CD14-positive monocyte (primary cell): ENCODE measurements around the gene WDR72. TPM values are rescaled to one million over a fixed set of nuclear protein-coding genes. Genes with fewer than 3 reads are reported as not detected.

Source experiments
- DNase-seq, 3 donors: peaks; one replicate each; pipeline ENCODE4 v3.0.0-alpha.2; 2011 to 2022
- H2AFZ ChIP-seq: 2 replicates; pipeline ENCODE4 v1.6.0; 2012; ENCODE audit warnings: mild to moderate bottlenecking, low read depth, low read length, inconsistent platforms; ENCODE audit not compliant: insufficient read depth, poor library complexity, severe bottlenecking
- H3K27ac ChIP-seq, 2 donors: 1 replicate in 1 of 2; 2 replicates in 1 of 2; pipeline ENCODE4 v1.5.1; 2012 to 2013; ENCODE audit warnings: low read length in 2 of 2, control low read depth in 1 of 2, inconsistent platforms in 1 of 2, low read depth in 1 of 2, mild to moderate bottlenecking in 1 of 2
- H3K27me3 ChIP-seq, 2 donors: one replicate each; pipeline versions ENCODE4 v1.6.0 to v1.6.1; 2011 to 2013; ENCODE audit warnings: low read length in 2 of 2; ENCODE audit not compliant: control insufficient read depth in 2 of 2, insufficient read depth in 2 of 2
- H3K36me3 ChIP-seq, 2 donors: replicated peaks in 1 of 2; 1 replicate in 1 of 2; 2 replicates in 1 of 2; pipeline versions ENCODE4 v1.5.1 to v1.6.1; 2012 to 2013; ENCODE audit warnings: low read length in 2 of 2, control low read depth in 1 of 2, inconsistent platforms in 1 of 2, mild to moderate bottlenecking in 1 of 2; ENCODE audit not compliant: insufficient read depth in 2 of 2, control insufficient read depth in 1 of 2
- H3K4me1 ChIP-seq, 2 donors: 1 replicate in 1 of 2; 2 replicates in 1 of 2; pipeline versions ENCODE4 v1.5.1 to v1.6.1; 2012 to 2013; ENCODE audit warnings: low read length in 2 of 2, control low read depth in 1 of 2, inconsistent platforms in 1 of 2, mild to moderate bottlenecking in 1 of 2, moderate library complexity in 1 of 2; ENCODE audit not compliant: insufficient read depth in 2 of 2, control insufficient read depth in 1 of 2
- H3K4me2 ChIP-seq: replicated peaks from 2 replicates; pipeline ENCODE3; 2012; ENCODE audit warnings: low read length, moderate library complexity, mild to moderate bottlenecking; ENCODE audit not compliant: poor library complexity, severe bottlenecking; ENCODE audit errors: extremely low read depth
- H3K4me3 ChIP-seq, 3 experiments: fragments of 200-600 bp in 1 of 3; sonication (generic) in 1 of 3; replicated peaks in 1 of 3; 1 replicate in 2 of 3; 2 replicates in 1 of 3; pipeline ENCODE4 v1.5.1; 2011 to 2013; ENCODE audit warnings: low read length in 3 of 3, mild to moderate bottlenecking in 3 of 3, control low read depth in 2 of 3, low read depth in 2 of 3, inconsistent platforms in 1 of 3, moderate library complexity in 1 of 3
- H3K79me2 ChIP-seq: 2 replicates; pipeline ENCODE4 v1.6.0; 2012; ENCODE audit warnings: mild to moderate bottlenecking, control low read depth, inconsistent platforms, low read length, moderate library complexity; ENCODE audit not compliant: insufficient read depth
- H3K9ac ChIP-seq: 2 replicates; pipeline ENCODE4 v1.6.0; 2017; ENCODE audit warnings: low read length, mild to moderate bottlenecking; ENCODE audit not compliant: insufficient read depth, poor library complexity, severe bottlenecking
- H3K9me3 ChIP-seq, 2 donors: replicated peaks in 1 of 2; 1 replicate in 1 of 2; 2 replicates in 1 of 2; pipeline versions ENCODE4 v1.5.1 to v1.6.1; 2012 to 2013; ENCODE audit warnings: low read length in 2 of 2, control low read depth in 1 of 2; ENCODE audit not compliant: control insufficient read depth in 1 of 2, insufficient read depth in 1 of 2
- H4K20me1 ChIP-seq: 2 replicates; pipeline ENCODE4 v1.6.0; 2012; ENCODE audit warnings: mild to moderate bottlenecking, low read length, control low read depth, moderate library complexity; ENCODE audit not compliant: insufficient read depth
- H3K27ac Mint-ChIP-seq, 7 donors: one replicate each; pipeline ENCODE4 v1.8.0; 2020; ENCODE audit warnings: mild to moderate bottlenecking in 7 of 7, mixed read lengths in 7 of 7, moderate library complexity in 6 of 7, inconsistent platforms in 2 of 7
- H3K27me3 Mint-ChIP-seq, 3 donors: one replicate each; pipeline ENCODE4 v1.8.0; 2021 to 2022; ENCODE audit warnings: low read depth in 3 of 3, mild to moderate bottlenecking in 3 of 3, mixed read lengths in 3 of 3, moderate library complexity in 3 of 3, inconsistent platforms in 1 of 3
- H3K36me3 Mint-ChIP-seq, 2 donors: one replicate each; pipeline ENCODE4 v1.8.0; 2020; ENCODE audit warnings: mixed read lengths in 2 of 2, inconsistent platforms in 1 of 2, mild to moderate bottlenecking in 1 of 2
- H3K4me1 Mint-ChIP-seq: one replicate; pipeline ENCODE4 v1.8.0; 2020; ENCODE audit warnings: mild to moderate bottlenecking, mixed read lengths
- H3K4me3 Mint-ChIP-seq, 2 donors: one replicate each; pipeline ENCODE4 v1.8.0; 2020; ENCODE audit warnings: mild to moderate bottlenecking in 2 of 2, mixed read lengths in 2 of 2, moderate library complexity in 1 of 2
- H3K9me3 Mint-ChIP-seq, 7 donors: one replicate each; pipeline ENCODE4 v1.8.0; 2020 to 2022; ENCODE audit warnings: mixed read lengths in 7 of 7, mild to moderate bottlenecking in 6 of 7, moderate library complexity in 6 of 7, inconsistent platforms in 2 of 7
- CTCF ChIP-seq: fragments of 200-600 bp; IDR thresholded peaks from one replicate; pipeline ENCODE4 v1.8.0; 2022; ENCODE audit warnings: antibody characterized with exemption, mild to moderate bottlenecking
- WGBS: methylation state at CpG from one replicate; pipeline ENCODE4 v1.1.5; 2013; ENCODE audit warnings: missing lambda C conversion rate; ENCODE audit not compliant: insufficient coverage; 5-methylcytosine and 5-hydroxymethylcytosine counted together
- intact Hi-C, 2 donors: fragments of 100-400 bp; cut with micrococcal nuclease; formaldehyde crosslinking; loops; one replicate each; pipeline versions ENCODE4 v1.15.0 to v1.15.1; 2023
- polyA plus RNA-seq, 3 donors: library from polyadenylated mRNA; depleted of rRNA in 1 of 3; unstranded in 2 of 3; stranded (reverse) in 1 of 3; fragments of 300-500 nt in 2 of 3; fragments of >200 nt in 1 of 3; fragmentation: Illumina TruSeq in 2 of 3; gene quantifications; 1 replicate in 2 of 3; 2 replicates in 1 of 3; pipeline ENCODE4 v1.2.3, GENCODE V29; 2012 to 2021

WDR72 gene
- polyA plus RNA-seq, 3 donors: not detected

DNA sequence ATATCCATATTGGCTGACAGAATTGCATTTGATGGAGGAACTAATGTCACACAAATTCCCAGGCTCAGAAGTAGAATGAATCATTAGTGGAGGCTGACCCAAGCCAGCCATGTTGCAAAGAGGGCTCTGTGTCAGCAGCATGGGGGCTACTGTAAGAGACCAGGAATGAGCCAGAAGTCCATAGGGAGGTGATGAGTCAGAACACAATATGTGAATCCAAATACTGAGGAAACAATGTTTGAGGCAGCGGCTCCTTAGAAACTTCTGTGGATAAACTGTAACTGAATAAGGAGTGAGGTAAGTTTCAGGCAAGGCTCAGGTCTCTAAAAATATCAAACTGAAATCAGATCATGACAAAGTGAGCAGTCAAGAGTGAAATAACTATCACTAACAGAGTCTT is 170.7 kb downstream of the WDR72 start:
- Mint-ChIP-seq H3K36me3 (no peaks in the 10 kb centered on the region), H3K4me3 (no peak overlapping the region), H3K27me3 (no peaks in the 10 kb centered on the region), H3K27ac (no peak overlapping the region), H3K9me3 (peaks cover 0 to 8% (median 3%) of the 10 kb centered on the region in 7 donors), H3K4me1 (peaks cover 4% of the 10 kb centered on the region)
- H3K79me2 ChIP-seq: no peaks in the 10 kb centered on the region
- no peak overlapping the region for H3K4me2 ChIP-seq
- H4K20me1 ChIP-seq: no peaks in the 10 kb centered on the region
- H3K27ac ChIP-seq: no peak overlapping the region
- H3K4me3 ChIP-seq: no peak overlapping the region
- no peaks in the 10 kb centered on the region for H3K9me3 ChIP-seq
- no peak overlapping the region for H3K9ac ChIP-seq
- no CpG with 5 or more reads among the region's 1 CpG for WGBS
- intact Hi-C loops: no loop called here
- H3K36me3 ChIP-seq: no peaks in the 10 kb centered on the region
- TF ChIP-seq CTCF: no peak
- H3K27me3 ChIP-seq: no peaks in the 10 kb centered on the region
- no peaks in the 10 kb centered on the region for H3K4me1 ChIP-seq
- H2AFZ ChIP-seq: no peak overlapping the region
- DNase-seq: no peak

DNA sequence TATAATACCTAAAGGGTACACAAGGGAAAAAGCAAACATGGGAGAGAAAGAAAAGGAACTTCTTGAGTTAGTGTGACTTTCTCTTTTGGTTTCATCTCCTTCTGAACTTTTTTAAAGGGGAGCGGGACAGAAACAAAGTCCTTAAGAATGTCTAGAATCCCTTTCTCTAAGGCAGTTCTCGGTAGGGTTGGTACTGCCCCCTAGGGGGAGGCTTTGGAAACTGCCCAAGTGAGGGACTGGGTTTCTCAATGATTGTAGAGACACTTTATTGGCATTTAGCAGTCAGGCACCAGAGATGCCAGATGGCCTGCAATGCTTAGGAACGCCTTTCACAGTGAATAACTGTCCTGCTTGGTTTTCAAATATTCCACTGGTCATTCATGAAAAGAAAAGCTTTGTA is 172.7 kb downstream of the WDR72 start:
- Histone ChIP-seq H3K36me3 (no peaks in the 10 kb centered on the region), H2AFZ (no peak overlapping the region), H3K9me3 (no peaks in the 10 kb centered on the region), H3K4me2 (no peak overlapping the region), H4K20me1 (no peaks in the 10 kb centered on the region), H3K9ac (no peak overlapping the region), H3K79me2 (no peaks in the 10 kb centered on the region), H3K4me3 (no peak overlapping the region), H3K27ac (no peak overlapping the region), H3K4me1 (no peaks in the 10 kb centered on the region), H3K27me3 (no peaks in the 10 kb centered on the region)
- 0% methylated on average over 1 of the region's 3 CpGs for WGBS
- H3K4me1 Mint-ChIP-seq: peaks cover 4% of the 10 kb centered on the region
- DNase-seq: no peak
- H3K27ac Mint-ChIP-seq: no peak overlapping the region
- intact Hi-C loops: no loop called here
- no peak overlapping the region for H3K4me3 Mint-ChIP-seq
- H3K36me3 Mint-ChIP-seq: no peaks in the 10 kb centered on the region
- peak; percentile 18 for TF ChIP-seq CTCF
- H3K9me3 Mint-ChIP-seq: peaks cover 0 to 8% (median 3%) of the 10 kb centered on the region in 7 donors
- H3K27me3 Mint-ChIP-seq: no peaks in the 10 kb centered on the region
